GM18909 (cell line): ENCODE measurements around the gene EIF4EBP3.

ENCODE experiments used
- ATAC-seq: cut with Tn5 transposase; IDR thresholded peaks from one replicate; pipeline ENCODE4 v1.9.1; 2021; ENCODE audit warnings: mild to moderate bottlenecking; ENCODE audit not compliant: unreplicated experiment, poor library complexity

Gene EIF4EBP3

GRCh38 chr5:140556438-140556837 lies 9.0 kb downstream of the EIF4EBP3 start:
- no peak for ATAC-seq

GRCh38 chr5:140557136-140557805 lies 9.8 kb downstream of the EIF4EBP3 start, which contains the start of gene SRA1:
SRA1 (minus strand) TSS chr5:140557473; CDS start chr5:140557452, 21 bp downstream.
- ATAC-seq = peak; percentile 96

GRCh38 chr5:140557965-140558364 lies 10.5 kb downstream of the EIF4EBP3 start:
- ATAC-seq = no peak

- ATAC-seq = no peak
These were observed 11.1 kb downstream of the EIF4EBP3 start for GRCh38 chr5:140558542-140558941.

GRCh38 chr5:140560227-140560626 lies 12.8 kb downstream of the EIF4EBP3 start:
- ATAC-seq = no peak

- ATAC-seq = no peak
These were observed 14.5 kb downstream of the EIF4EBP3 start for GRCh38 chr5:140561753-140562523.

- no peak for ATAC-seq
These were observed 16.1 kb downstream of the EIF4EBP3 start for GRCh38 chr5:140563596-140563995.

GRCh38 chr5:140564196-140565023 lies 16.9 kb downstream of the EIF4EBP3 start, which contains the start of the genes APBB3 and SLC35A4:
APBB3 (minus strand) TSS chr5:140564598; CDS start chr5:140564245, 353 bp downstream.
SLC35A4 (plus strand) TSS chr5:140564828; CDS start chr5:140567170, 2,342 bp downstream.
- peak; percentile 88 for ATAC-seq

GRCh38 chr5:140565024-140565779 lies 17.7 kb downstream of the EIF4EBP3 start:
- ATAC-seq = peak; percentile 10

GRCh38 chr5:140565780-140566095 lies 18.3 kb downstream of the EIF4EBP3 start:
- ATAC-seq = no peak

GRCh38 chr5:140566665-140567064 lies 19.2 kb downstream of the EIF4EBP3 start:
- ATAC-seq = no peak

GRCh38 chr5:140567136-140567818 lies 19.8 kb downstream of the EIF4EBP3 start:
- ATAC-seq = no peak

- no peak for ATAC-seq
These were observed 20.4 kb downstream of the EIF4EBP3 start for GRCh38 chr5:140567871-140568270.

GRCh38 chr5:140568443-140569063 lies 21.1 kb downstream of the EIF4EBP3 start:
- no peak for ATAC-seq

- ATAC-seq = peak; percentile 28
These were observed 21.7 kb downstream of the EIF4EBP3 start for GRCh38 chr5:140569197-140569596.

GRCh38 chr5:140570058-140570457 lies 22.6 kb downstream of the EIF4EBP3 start:
- ATAC-seq = no peak

GRCh38 chr5:140570488-140570887 lies 23.0 kb downstream of the EIF4EBP3 start:
- ATAC-seq = no peak

GRCh38 chr5:140571105-140571504 lies 23.6 kb downstream of the EIF4EBP3 start:
- no peak for ATAC-seq

- no peak for ATAC-seq
These were observed 26.2 kb downstream of the EIF4EBP3 start for GRCh38 chr5:140573683-140574082.
